ENCODE data around the gene BPI. TPM values are rescaled to one million over a fixed set of nuclear protein-coding genes. Genes with fewer than 3 reads are reported as not detected.
A peak's percentile ranks its signal among the peaks of the same experiment; 100 is the strongest.
"Not testable (repeated sequence)": the region's sequence is repeated elsewhere in the genome, so short reads cannot be mapped to it uniquely, and the experiment has no call there.

The BPI gene
- total RNA-seq, 1 donor: under 0.01 TPM

GRCh38 chr20:38277285-38277684 is 26.7 kb upstream of the BPI start:
- no peaks in the 10 kb centered on the region for H4K20me1 ChIP-seq (ENCODE audit: insufficient read depth, low read length)
- no peaks in the 10 kb centered on the region for H3K79me2 ChIP-seq (ENCODE audit: insufficient read depth, low read length)
- no peak for TF ChIP-seq CTCF (IDR thresholded peaks at IDR 0.05; ENCODE audit: extremely low read depth, low read depth, low read length)
- no peak overlapping the region for H3K4me2 ChIP-seq (ENCODE audit: insufficient read depth, low read length)
- no peaks in the 10 kb centered on the region for H3K27me3 ChIP-seq (ENCODE audit: insufficient read depth, low read length)
- no peak for DNase-seq (ENCODE audit: insufficient read length, low spot score, missing footprints)
- peaks cover 4% of the 10 kb centered on the region for H3K9me3 ChIP-seq (ENCODE audit: low read depth, low read length)
- H2AFZ ChIP-seq (ENCODE audit: low read length): no peak overlapping the region
- no peak overlapping the region for H3K27ac ChIP-seq (ENCODE audit: low read depth, low read length)
- H3K4me1 ChIP-seq (ENCODE audit: insufficient read depth, low read length): peaks cover 35% of the 10 kb centered on the region
- H3K4me3 ChIP-seq (ENCODE audit: insufficient read depth, low read length): no peak overlapping the region
- H3K36me3 ChIP-seq (ENCODE audit: insufficient read depth, low read length): no peaks in the 10 kb centered on the region

- Histone ChIP-seq H3K4me3 (ENCODE audit: insufficient read depth, low read length) (no peak overlapping the region), H3K4me2 (ENCODE audit: insufficient read depth, low read length) (no peak overlapping the region), H2AFZ (ENCODE audit: low read length) (no peak overlapping the region), H3K27ac (ENCODE audit: low read depth, low read length) (no peak overlapping the region), H4K20me1 (ENCODE audit: insufficient read depth, low read length) (no peaks in the 10 kb centered on the region), H3K36me3 (ENCODE audit: insufficient read depth, low read length) (no peaks in the 10 kb centered on the region), H3K79me2 (ENCODE audit: insufficient read depth, low read length) (no peaks in the 10 kb centered on the region), H3K4me1 (ENCODE audit: insufficient read depth, low read length) (peaks cover 31% of the 10 kb centered on the region), H3K9me3 (ENCODE audit: low read depth, low read length) (peaks cover 4% of the 10 kb centered on the region), H3K27me3 (ENCODE audit: insufficient read depth, low read length) (no peaks in the 10 kb centered on the region)
- TF ChIP-seq CTCF (IDR thresholded peaks at IDR 0.05; ENCODE audit: extremely low read depth, low read depth, low read length): no peak
- no peak for DNase-seq (ENCODE audit: insufficient read length, low spot score, missing footprints)
Measured at GRCh38 chr20:38277691-38278090, 26.3 kb upstream of the BPI start.

GRCh38 chr20:38278131-38278530 is 25.8 kb upstream of the BPI start:
- no peak for TF ChIP-seq CTCF (IDR thresholded peaks at IDR 0.05; ENCODE audit: extremely low read depth, low read depth, low read length)
- no peaks in the 10 kb centered on the region for H3K27me3 ChIP-seq (ENCODE audit: insufficient read depth, low read length)
- no peaks in the 10 kb centered on the region for H3K36me3 ChIP-seq (ENCODE audit: insufficient read depth, low read length)
- H3K79me2 ChIP-seq (ENCODE audit: insufficient read depth, low read length): no peaks in the 10 kb centered on the region
- DNase-seq (ENCODE audit: insufficient read length, low spot score, missing footprints): no peak
- no peaks in the 10 kb centered on the region for H4K20me1 ChIP-seq (ENCODE audit: insufficient read depth, low read length)
- H2AFZ ChIP-seq (ENCODE audit: low read length): no peak overlapping the region
- H3K27ac ChIP-seq (ENCODE audit: low read depth, low read length): no peak overlapping the region
- peaks cover 4% of the 10 kb centered on the region for H3K9me3 ChIP-seq (ENCODE audit: low read depth, low read length)
- no peak overlapping the region for H3K4me2 ChIP-seq (ENCODE audit: insufficient read depth, low read length)
- no peak overlapping the region for H3K4me3 ChIP-seq (ENCODE audit: insufficient read depth, low read length)
- H3K4me1 ChIP-seq (ENCODE audit: insufficient read depth, low read length): peaks cover 26% of the 10 kb centered on the region

GRCh38 chr20:38278763-38279162 is 25.2 kb upstream of the BPI start:
- H2AFZ ChIP-seq (ENCODE audit: low read length): no peak overlapping the region
- H3K4me2 ChIP-seq (ENCODE audit: insufficient read depth, low read length): no peak overlapping the region
- H3K27ac ChIP-seq (ENCODE audit: low read depth, low read length): peak overlapping the region; percentile 59
- H3K79me2 ChIP-seq (ENCODE audit: insufficient read depth, low read length): no peaks in the 10 kb centered on the region
- H3K4me3 ChIP-seq (ENCODE audit: insufficient read depth, low read length): no peak overlapping the region
- H3K4me1 ChIP-seq (ENCODE audit: insufficient read depth, low read length): peaks cover 22% of the 10 kb centered on the region
- no peak for DNase-seq (ENCODE audit: insufficient read length, low spot score, missing footprints)
- H3K9me3 ChIP-seq (ENCODE audit: low read depth, low read length): peaks cover 4% of the 10 kb centered on the region
- H3K36me3 ChIP-seq (ENCODE audit: insufficient read depth, low read length): no peaks in the 10 kb centered on the region
- H3K27me3 ChIP-seq (ENCODE audit: insufficient read depth, low read length): no peaks in the 10 kb centered on the region
- TF ChIP-seq CTCF (IDR thresholded peaks at IDR 0.05; ENCODE audit: extremely low read depth, low read depth, low read length): no peak
- H4K20me1 ChIP-seq (ENCODE audit: insufficient read depth, low read length): no peaks in the 10 kb centered on the region

GRCh38 chr20:38281176-38281915 is 22.6 kb upstream of the BPI start:
- DNase-seq (ENCODE audit: insufficient read length, low spot score, missing footprints); H3K9me3 ChIP-seq (ENCODE audit: low read depth, low read length); H2AFZ ChIP-seq (ENCODE audit: low read length); H3K36me3 ChIP-seq (ENCODE audit: insufficient read depth, low read length); H3K4me2 ChIP-seq (ENCODE audit: insufficient read depth, low read length); H3K79me2 ChIP-seq (ENCODE audit: insufficient read depth, low read length); H3K27me3 ChIP-seq (ENCODE audit: insufficient read depth, low read length); H3K27ac ChIP-seq (ENCODE audit: low read depth, low read length); H4K20me1 ChIP-seq (ENCODE audit: insufficient read depth, low read length); H3K4me3 ChIP-seq (ENCODE audit: insufficient read depth, low read length): not testable (repeated sequence)
- H3K4me1 ChIP-seq (ENCODE audit: insufficient read depth, low read length): peaks cover 11% of the 10 kb centered on the region

All from osteoblast (primary cell).